NT2/D1 (cell line): Measurements from ENCODE around the gene SDR9C7.

Experiments used
- SUZ12 ChIP-seq: IDR thresholded peaks from 2 replicates; pipeline ENCODE4 v1.6.1; 2011; ENCODE audit not compliant: insufficient read length, insufficient read depth; ENCODE audit errors: extremely low read depth
- ZNF274 ChIP-seq: IDR thresholded peaks from 2 replicates; pipeline ENCODE4 v1.6.1; 2011; ENCODE audit warnings: mild to moderate bottlenecking, low read depth, low read length

GRCh38 chr12:56898938-56899337 is 35.3 kb downstream of the SDR9C7 start:
- no peak for TF ChIP-seq SUZ12
- TF ChIP-seq ZNF274, result no peak
